Panc1 (cell line): ENCODE measurements around the gene CDC26. TPM values are rescaled to one million over a fixed set of nuclear protein-coding genes. Genes with fewer than 3 reads are reported as not detected.

Experiments used
- ATAC-seq: fragments of 200-7000 bp; cut with Tn5 transposase; 2 replicates; pipeline ENCODE4 v1.9.1; 2020; ENCODE audit warnings: mild to moderate bottlenecking, moderate library complexity
- Bru-seq: library from RNA; stranded (reverse); fragments of 400-500 nt; gene quantifications from one replicate; lab custom pipeline; 2021; lab: Mats Ljungman, UMichigan
- BruChase-seq, 2 experiments: library from RNA; stranded (reverse); fragments of 400-500 nt; gene quantifications; one replicate each; lab custom pipeline; 2021; lab: Mats Ljungman, UMichigan
- BruUV-seq: library from RNA; stranded (reverse); fragments of 400-500 nt; replicated peaks from 2 replicates; lab custom pipeline; 2021; lab: Mats Ljungman, UMichigan
- CTCF ChIA-PET: fragments of 300-600 bp; sonication (Branson Sonifier 250); formaldehyde crosslinking; loops from one replicate; lab custom pipeline; 2022; ENCODE audit warnings: antibody characterized with exemption; lab: Charles Lee
- POLR2A ChIA-PET: fragments of 300-600 bp; sonication (Branson Sonifier 250); formaldehyde crosslinking; loops from one replicate; lab custom pipeline; 2022; ENCODE audit warnings: antibody characterized with exemption; lab: Charles Lee
- DNase-seq: peaks from one replicate; pipeline ENCODE4 v3.0.0-alpha.2; 2010; ENCODE audit warnings: low read depth, low spot score
- H3K27ac ChIP-seq: 2 replicates; pipeline ENCODE4 v1.5.1; 2011; ENCODE audit warnings: mild to moderate bottlenecking, low read length, inconsistent platforms
- H3K27me3 ChIP-seq: fragments of 200-500 bp; sonication (Bioruptor generic); 2 replicates; pipeline ENCODE4 v1.6.0; 2014; ENCODE audit warnings: low read length, inconsistent platforms; ENCODE audit not compliant: control insufficient read depth, insufficient read depth
- H3K36me3 ChIP-seq: fragments of 200-500 bp; sonication (Bioruptor generic); 2 replicates; pipeline ENCODE4 v1.5.1; 2014; ENCODE audit warnings: inconsistent platforms, mild to moderate bottlenecking, low read length, moderate library complexity; ENCODE audit not compliant: control insufficient read depth, insufficient read depth
- H3K4me1 ChIP-seq: 2 replicates; pipeline ENCODE4 v1.5.1; 2011; ENCODE audit warnings: inconsistent platforms, mild to moderate bottlenecking, low read length, moderate library complexity; ENCODE audit not compliant: control insufficient read depth, insufficient read depth
- H3K4me3 ChIP-seq, 2 experiments: 2 replicates each; pipeline ENCODE4 v1.5.1; 2011 to 2012; ENCODE audit warnings: low read depth in 2 of 2, low read length in 2 of 2, mild to moderate bottlenecking in 2 of 2, inconsistent platforms in 1 of 2, moderate library complexity in 1 of 2
- H3K9me3 ChIP-seq: fragments of 200-500 bp; sonication (Bioruptor generic); 2 replicates; pipeline ENCODE4 v1.5.1; 2014; ENCODE audit warnings: low read depth, mild to moderate bottlenecking, inconsistent platforms, low read length, moderate library complexity; ENCODE audit not compliant: control insufficient read depth, insufficient read depth
- CTCF ChIP-seq: fragments of 450-650 bp; IDR thresholded peaks from 2 replicates; pipeline ENCODE4 v1.5.1; 2017; ENCODE audit warnings: mild to moderate bottlenecking
- POLR2AphosphoS5 ChIP-seq: IDR thresholded peaks from 2 replicates; pipeline ENCODE4 v1.6.1; 2012; ENCODE audit warnings: mild to moderate bottlenecking, low read depth, low read length, moderate library complexity
- REST ChIP-seq, 2 experiments: IDR thresholded peaks; 2 replicates each; pipeline ENCODE4 v1.6.1; 2011 to 2012; ENCODE audit warnings: low read depth in 2 of 2, control low read depth in 1 of 2, low read length in 1 of 2, mild to moderate bottlenecking in 1 of 2, moderate library complexity in 1 of 2; ENCODE audit not compliant: insufficient read depth in 1 of 2
- SIN3A ChIP-seq: IDR thresholded peaks from 2 replicates; pipeline ENCODE4 v1.6.1; 2012; ENCODE audit warnings: low read depth, mild to moderate bottlenecking, low read length, moderate library complexity, borderline replicate concordance; ENCODE audit not compliant: insufficient read depth
- TCF7L2 ChIP-seq: IDR thresholded peaks from 2 replicates; pipeline ENCODE4 v1.6.1; 2011; ENCODE audit warnings: mild to moderate bottlenecking, low read depth, low read length, inconsistent platforms
- in situ Hi-C: cut with HindIII; loops from 2 replicates; pipeline ENCODE4 v1.10.0; 2016; ENCODE audit warnings: low sequenced_read_pairs, low pct_unique_long_range_greater_than_20kb
- intact Hi-C: fragments of 100-400 bp; cut with micrococcal nuclease; formaldehyde crosslinking; loops from one replicate; pipeline ENCODE4 v1.10.0; 2022; ENCODE audit not compliant: unreplicated experiment
- long read RNA-seq: library from polyadenylated mRNA; unstranded; transcript quantifications from one replicate; pipeline ENCODE4 v2.0.0, GENCODE V29; 2021; ENCODE audit not compliant: unreplicated experiment
- polyA plus RNA-seq: library from polyadenylated mRNA; unstranded; fragments of >200 nt; gene quantifications from one replicate; pipeline ENCODE4 v1.2.1, GENCODE V29; 2012; ENCODE audit warnings: missing spikeins; ENCODE audit not compliant: insufficient read length
- total RNA-seq: library from RNA; stranded (reverse); gene quantifications from one replicate; pipeline ENCODE4 v1.2.1, GENCODE V29; 2021; ENCODE audit not compliant: unreplicated experiment

CDC26 gene
- 19.4 TPM for total RNA-seq
- 13.6 TPM for polyA plus RNA-seq
- Bru-seq, nascent RNA: percentile 59 among the genes with signal in this experiment
- percentile 61 among the genes with signal in this experiment for BruChase-seq, experiment 1, labeled RNA remaining after a 2-hour chase
- percentile 68 among the genes with signal in this experiment for BruChase-seq, experiment 2, labeled RNA remaining after a 6-hour chase
- long read RNA-seq, transcript CDC26-201 (4 exons, 872 nt): major isoform, 26 of 54 reads
- long read RNA-seq, partial matches to known transcripts: 1 of 54 reads
- long read RNA-seq, other reads (novel, unspliced or antisense): 27 of 54 reads

- in situ Hi-C loops (no loop called here), intact Hi-C loops (no loop called here)
- TSS peak; percentile 87 for BruUV-seq
- Histone ChIP-seq H3K27me3 (no peaks in the 10 kb centered on the region), H3K36me3 (peaks cover 24% of the 10 kb centered on the region), H3K9me3 (no peaks in the 10 kb centered on the region), H3K4me1 (peaks cover 6% of the 10 kb centered on the region), H3K27ac (peak within 1 kb of the TSS; percentile 96), H3K4me3 (peak within 1 kb of the TSS; percentile 93 to 99)
- ATAC-seq (peak; percentile 99), DNase-seq (peak; percentile 67)
- TF ChIP-seq REST (IDR thresholded peaks at IDR 0.05; ENCODE audit: insufficient read depth in 1 of 2, low read depth in 2 of 2, low read length in 1 of 2) (0 out of 4 replicates have a peak, but pooled peaks of 1 of the 2 experiments have one; percentile 41), TCF7L2 (no peak), POLR2AphosphoS5 (peak; percentile 88), CTCF (no peak), SIN3A (0 out of 2 replicates have a peak, but pooled peaks have one; percentile 80)
- POLR2A ChIA-PET: interaction anchor here (0.6 kb wide), 1 partner anchor 23 kb away, joined by 4 read pairs; no protein-coding TSS in a partner anchor
- CTCF ChIA-PET: interaction anchor here (0.6 to 0.8 kb wide), 4 partner anchors 21 to 131 kb away, joined by 3 to 4 read pairs (median 3); no protein-coding TSS in a partner anchor
These were observed at the start of gene CDC26, which contains the start of gene PRPF4 for GRCh38 chr9:113275157-113276131. CDC26 (minus strand) TSS chr9:113275572; CDS start chr9:113272507, 3,065 bp downstream. PRPF4 (plus strand) TSS chr9:113275658; CDS start chr9:113275744, 86 bp downstream.

DNA sequence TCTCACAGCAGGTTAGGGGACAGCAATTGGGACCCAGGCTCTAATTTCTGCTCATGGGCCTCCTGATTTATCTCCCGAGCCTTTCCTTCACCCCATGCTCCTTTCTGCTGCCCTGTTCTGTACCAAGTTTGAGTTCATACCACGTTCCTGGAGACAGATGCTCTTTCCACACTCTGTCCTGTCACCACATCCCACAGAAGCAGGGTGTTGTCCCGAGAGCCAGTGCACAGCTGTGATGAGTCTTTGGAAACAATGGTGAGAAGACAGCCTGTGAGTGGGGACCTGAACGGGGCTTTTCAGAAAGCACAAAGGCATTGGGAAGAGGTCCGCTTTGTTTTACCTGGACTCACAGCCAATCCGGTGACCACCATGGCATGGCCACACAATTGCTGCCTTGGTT, 47.3 kb upstream of the CDC26 start:
- in situ Hi-C loops: no loop called here
- CTCF ChIA-PET: no interaction called here
- no peak for ATAC-seq

More for the DNA sequence above, 47.3 kb upstream of the CDC26 start:
- no peaks in the 10 kb centered on the region for H3K27me3 ChIP-seq
- no TSS peak for BruUV-seq
- no peak overlapping the region for H3K4me3 ChIP-seq
- no peaks in the 10 kb centered on the region for H3K9me3 ChIP-seq
- no peaks in the 10 kb centered on the region for H3K36me3 ChIP-seq
- no peak for DNase-seq
- no peak overlapping the region for H3K27ac ChIP-seq
- H3K4me1 ChIP-seq: no peaks in the 10 kb centered on the region
- POLR2A ChIA-PET: no interaction called here
- intact Hi-C loops: no loop called here
- TF ChIP-seq TCF7L2 (no peak), SIN3A (no peak), REST (IDR thresholded peaks at IDR 0.05; ENCODE audit: insufficient read depth in 1 of 2, low read depth in 2 of 2, low read length in 1 of 2) (no peak)
